HG02943 (cell line): ENCODE data around the gene DLL3.
"Not testable (repeated sequence)": the region's sequence is repeated elsewhere in the genome, so short reads cannot be mapped to it uniquely, and the experiment has no call there.

Source experiments
- ATAC-seq: cut with Tn5 transposase; IDR thresholded peaks from one replicate; pipeline ENCODE4 v1.9.1; 2021; ENCODE audit warnings: mild to moderate bottlenecking, low read depth, moderate library complexity; ENCODE audit not compliant: unreplicated experiment

DLL3 gene

DNA sequence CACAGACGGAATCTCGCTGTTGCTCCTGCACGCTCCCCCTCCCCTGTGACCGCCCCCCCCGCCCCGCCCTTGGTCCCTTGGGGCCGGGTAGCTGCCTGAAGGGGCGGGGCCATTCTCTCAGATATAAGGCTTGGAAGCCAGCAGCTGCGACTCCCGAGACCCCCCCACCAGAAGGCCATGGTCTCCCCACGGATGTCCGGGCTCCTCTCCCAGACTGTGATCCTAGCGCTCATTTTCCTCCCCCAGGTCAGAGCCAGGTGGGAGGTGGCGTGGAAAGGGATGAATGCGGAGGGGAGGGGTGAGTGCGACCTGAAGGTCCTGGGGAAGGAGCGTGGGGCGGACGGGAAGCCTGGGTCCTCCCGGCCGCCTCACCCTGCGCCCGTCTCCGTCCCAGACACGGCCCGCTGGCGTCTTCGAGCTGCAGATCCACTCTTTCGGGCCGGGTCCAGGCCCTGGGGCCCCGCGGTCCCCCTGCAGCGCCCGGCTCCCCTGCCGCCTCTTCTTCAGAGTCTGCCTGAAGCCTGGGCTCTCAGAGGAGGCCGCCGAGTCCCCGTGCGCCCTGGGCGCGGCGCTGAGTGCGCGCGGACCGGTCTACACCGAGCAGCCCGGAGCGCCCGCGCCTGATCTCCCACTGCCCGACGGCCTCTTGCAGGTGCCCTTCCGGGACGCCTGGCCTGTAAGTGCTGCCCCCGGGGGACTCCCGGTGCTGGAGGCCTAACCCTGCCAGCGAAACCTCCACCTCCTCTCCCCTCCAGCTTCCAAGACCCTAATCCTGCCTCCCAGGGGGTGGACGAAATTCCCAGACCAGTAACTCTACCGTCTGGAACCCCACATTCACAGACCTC lies at the start of gene DLL3:
Gene DLL3 (plus strand): TSS at position 150 of the 845 bp plus-strand sequence. CDS start 28 bp downstream, at position 178.
- no peak for ATAC-seq

- no peak for ATAC-seq
Observed at GRCh38 chr19:39449116-39449797, 49.5 kb upstream of the DLL3 start.

DNA sequence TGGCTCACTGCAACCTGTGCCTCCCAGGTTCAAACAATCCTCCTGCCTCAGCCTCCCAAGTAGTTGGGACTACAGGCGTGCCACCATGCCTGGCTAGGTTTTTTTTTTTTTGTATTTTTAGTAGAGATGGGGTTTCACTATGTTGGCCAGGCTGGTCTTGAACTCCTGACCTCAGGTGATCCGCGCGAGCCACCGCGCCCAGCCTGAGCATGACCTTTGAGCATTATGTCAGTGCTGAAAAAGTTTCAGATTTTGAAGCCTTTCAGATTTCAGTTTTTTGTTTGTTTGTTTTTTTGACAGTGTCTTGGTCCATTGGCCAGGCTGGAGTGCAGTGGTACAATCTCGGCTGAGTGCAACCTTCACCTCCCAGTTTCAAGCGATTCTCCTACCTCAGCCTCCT lies 47.5 kb upstream of the DLL3 start:
- ATAC-seq = not testable (repeated sequence)

- no peak for ATAC-seq
Observed at GRCh38 chr19:39463403-39463802, 35.3 kb upstream of the DLL3 start.

- no peak for ATAC-seq
Observed at GRCh38 chr19:39465956-39466747, 32.6 kb upstream of the DLL3 start.

DNA sequence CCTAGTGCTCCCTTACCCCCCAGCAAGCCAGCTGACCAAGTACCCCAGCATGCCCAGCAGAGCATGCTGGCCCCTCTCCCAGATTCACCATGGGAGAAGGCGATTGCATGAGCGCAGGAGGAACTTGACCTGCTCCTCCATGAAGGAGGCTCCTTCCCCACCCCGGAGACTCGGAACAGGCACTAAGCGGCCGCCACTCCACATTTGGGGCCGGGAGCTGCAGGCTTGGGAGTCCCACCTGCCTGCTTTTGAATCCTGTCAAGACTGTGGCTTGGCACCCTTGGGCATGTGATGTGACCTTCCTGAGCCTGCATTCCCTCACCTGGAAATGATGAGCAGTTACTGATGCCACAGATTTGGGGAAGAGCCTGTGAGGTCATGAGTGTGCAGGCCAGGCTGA lies 30.8 kb upstream of the DLL3 start:
- ATAC-seq = no peak

DNA sequence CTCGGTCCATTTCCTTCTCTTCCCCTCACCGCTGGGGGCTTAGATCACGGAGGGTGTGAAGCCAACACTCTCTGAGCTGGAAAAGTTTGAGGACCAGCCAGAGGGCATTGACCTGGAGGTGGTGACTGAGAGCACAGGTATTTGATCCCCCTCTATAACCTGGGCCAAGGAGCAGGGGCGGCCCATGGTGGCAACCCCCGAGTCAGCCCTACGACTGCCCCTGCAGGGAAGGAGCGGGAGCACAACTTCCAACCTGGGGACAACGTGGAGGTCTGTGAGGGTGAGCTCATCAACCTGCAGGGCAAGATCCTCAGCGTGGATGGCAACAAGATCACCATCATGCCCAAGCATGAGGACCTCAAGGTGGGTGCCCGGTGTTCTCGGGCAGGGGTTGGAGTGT lies 29.7 kb upstream of the DLL3 start:
- ATAC-seq = no peak

DNA sequence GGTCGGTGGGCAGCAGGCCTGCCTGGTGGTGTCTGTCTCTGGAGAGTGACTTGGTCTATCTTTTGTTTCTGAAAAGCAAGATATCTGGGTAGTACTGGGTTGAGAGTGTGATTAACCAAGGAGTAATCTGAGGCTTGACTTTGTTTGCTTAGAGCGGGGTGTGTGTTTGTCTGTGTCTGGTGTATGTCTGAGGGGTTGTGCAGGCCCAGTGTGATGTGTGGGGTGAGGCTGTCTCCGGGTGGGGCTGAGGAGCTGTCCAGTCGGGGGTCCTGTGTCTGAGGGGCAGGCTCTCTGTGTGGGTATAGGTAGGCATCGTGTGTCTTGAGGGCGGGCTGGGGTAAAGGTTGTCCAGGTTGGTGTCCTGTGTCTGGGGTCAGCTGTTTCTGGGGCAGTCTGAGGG lies 29.2 kb upstream of the DLL3 start:
- no peak for ATAC-seq

DNA sequence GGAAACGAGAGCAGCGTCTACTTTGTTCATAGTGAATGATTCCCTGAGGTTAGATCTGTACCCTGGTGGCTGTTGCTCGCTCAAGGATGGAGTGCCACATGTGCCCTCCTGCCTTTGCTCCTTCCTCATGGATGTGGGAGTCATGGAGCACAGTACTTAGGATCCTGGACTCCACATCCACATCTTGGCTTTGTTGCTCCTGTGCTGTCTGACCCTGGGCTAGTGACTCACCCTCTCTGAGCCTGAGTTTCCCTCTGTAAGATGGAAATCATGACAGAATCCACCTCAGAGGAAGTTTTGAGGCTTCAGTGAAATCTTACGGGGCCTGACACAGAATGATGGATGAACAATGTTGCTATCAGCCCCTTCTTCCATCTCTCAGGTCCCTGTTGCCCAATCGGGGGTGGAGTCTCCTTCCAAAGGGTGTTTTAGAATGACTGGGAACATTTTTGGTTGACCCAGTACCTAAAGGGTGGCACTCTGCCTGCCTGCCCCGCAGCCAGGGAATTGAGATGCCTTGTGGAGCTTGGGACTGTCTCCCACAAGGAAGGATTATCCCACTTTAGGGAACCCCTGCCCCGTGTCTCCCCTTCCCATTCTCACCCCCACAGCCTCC lies 27.9 kb upstream of the DLL3 start:
- ATAC-seq = no peak

- ATAC-seq = no peak
Observed at GRCh38 chr19:39471756-39472536, 26.8 kb upstream of the DLL3 start.

DNA sequence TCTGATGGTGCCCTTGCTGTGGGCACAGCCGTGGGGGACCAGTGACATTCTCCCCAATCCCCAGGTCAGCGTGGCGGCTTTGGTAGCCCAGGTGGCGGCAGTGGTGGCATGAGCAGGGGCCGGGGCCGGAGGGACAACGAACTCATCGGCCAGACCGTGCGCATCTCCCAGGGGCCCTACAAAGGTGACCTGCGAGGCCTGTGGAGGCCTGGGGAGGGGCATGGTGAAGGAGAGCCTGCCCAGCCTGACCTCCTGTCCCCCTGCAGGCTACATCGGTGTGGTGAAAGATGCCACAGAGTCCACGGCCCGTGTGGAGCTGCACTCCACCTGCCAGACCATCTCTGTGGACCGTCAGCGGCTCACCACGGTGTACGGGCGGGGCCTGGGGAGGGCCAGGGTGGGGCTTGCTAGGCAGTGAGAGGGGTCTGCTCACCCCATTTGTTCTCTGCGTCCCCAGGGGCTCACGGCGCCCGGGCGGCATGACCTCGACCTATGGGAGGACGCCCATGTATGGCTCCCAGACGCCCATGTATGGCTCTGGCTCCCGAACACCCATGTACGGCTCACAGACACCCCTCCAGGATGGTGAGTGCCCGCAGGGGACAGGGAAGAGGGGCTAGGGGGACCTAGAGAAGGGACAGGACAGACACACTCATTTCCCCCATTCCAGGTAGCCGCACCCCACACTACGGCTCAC lies 25.9 kb upstream of the DLL3 start:
- no peak for ATAC-seq

DNA sequence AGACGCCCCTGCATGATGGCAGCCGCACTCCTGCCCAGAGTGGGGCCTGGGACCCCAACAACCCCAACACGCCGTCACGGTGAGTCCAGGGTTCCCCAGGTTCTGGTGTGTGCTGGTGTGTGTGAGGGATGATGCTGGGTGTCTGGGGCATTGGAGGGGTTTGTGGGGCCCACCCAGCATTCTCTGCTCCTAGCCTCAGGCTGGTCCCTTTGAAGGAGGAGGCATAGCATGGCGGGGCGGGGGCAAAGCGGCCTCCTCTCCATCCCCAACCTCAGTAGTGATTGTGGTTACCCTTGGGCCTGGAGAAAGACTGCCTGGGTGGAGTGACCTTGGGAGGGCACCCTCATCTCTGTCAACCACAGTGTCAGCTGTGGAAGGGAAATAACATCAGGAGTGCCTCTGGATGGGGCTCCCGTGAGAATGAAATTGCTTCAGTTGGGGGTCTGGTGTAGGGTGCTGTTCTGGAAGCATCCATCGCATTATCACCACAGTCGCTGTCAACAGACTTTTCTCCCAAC lies 25.2 kb upstream of the DLL3 start:
- ATAC-seq = no peak

- ATAC-seq = no peak
Observed at GRCh38 chr19:39474139-39474620, 24.6 kb upstream of the DLL3 start.

- no peak for ATAC-seq
Observed at GRCh38 chr19:39475748-39476147, 23.0 kb upstream of the DLL3 start.

DNA sequence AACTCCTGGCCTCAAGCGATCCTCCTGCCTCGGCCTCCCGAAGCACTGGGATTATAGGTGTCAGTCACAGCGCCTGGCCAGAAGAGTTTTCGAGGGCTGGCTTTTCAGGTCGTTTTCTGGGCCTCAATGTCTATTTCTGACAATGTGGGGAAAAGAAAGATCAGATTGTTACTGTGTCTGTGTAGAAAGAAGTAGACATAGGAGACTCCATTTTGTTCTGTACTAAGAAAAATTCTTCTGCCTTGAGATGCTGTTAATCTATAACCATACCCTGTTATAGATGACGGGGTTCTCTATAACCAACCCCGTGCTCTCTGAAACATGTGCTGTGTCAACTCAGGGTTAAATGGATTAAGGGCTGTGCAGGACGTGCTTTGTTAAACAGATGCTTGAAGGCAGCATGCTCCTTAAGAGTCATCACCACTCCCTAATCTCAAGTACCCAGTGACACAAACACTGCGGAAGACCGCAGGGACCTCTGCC lies 19.4 kb upstream of the DLL3 start:
- not testable (repeated sequence) for ATAC-seq

- no peak for ATAC-seq
Observed at GRCh38 chr19:39479916-39480315, 18.8 kb upstream of the DLL3 start.

GRCh38 chr19:39480337-39481228 lies 18.2 kb upstream of the DLL3 start, which contains the start of gene TIMM50:
Gene TIMM50 (plus strand): TSS chr19:39480838. CDS start chr19:39480854, 16 bp downstream.
- peak; percentile 84 for ATAC-seq

- ATAC-seq = peak; percentile 4
Observed at GRCh38 chr19:39481229-39481545, 17.6 kb upstream of the DLL3 start.
